Head of caudate nucleus (tissue), 42 donors: ENCODE measurements around the gene ACCS.

ENCODE experiments used
- DNase-seq, 42 donors: peaks; one replicate each; pipeline versions ENCODE4 v3.0.0 to v3.0.0-alpha.2; 2020 to 2021; ENCODE audit warnings: mixed read lengths in 7 of 42
- intact Hi-C: fragments of 100-400 bp; cut with DNase I; formaldehyde crosslinking; loops from one replicate; pipeline ENCODE4 v1.15.0; 2022

Gene ACCS

DNA sequence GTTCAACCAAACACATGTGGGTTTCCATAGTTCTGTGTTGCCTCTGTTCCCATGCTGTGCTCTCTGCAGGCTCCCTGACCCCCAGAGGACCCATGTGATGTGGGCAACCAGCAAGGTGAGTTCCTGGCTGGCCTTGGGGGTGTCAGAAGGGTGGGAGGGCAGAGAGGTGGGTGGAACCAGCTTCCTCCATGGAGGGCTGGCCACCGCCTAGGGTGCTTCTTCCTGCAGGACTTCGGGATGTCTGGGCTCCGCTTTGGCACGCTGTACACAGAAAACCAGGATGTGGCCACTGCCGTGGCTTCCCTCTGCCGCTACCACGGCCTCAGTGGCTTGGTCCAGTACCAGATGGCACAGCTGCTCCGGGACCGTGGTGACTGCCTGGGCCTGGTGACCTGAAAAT, 14.9 kb downstream of the ACCS start:
- intact Hi-C loops = no loop called here
- peak in 1 of 42 donors; percentile 27 for DNase-seq

DNA sequence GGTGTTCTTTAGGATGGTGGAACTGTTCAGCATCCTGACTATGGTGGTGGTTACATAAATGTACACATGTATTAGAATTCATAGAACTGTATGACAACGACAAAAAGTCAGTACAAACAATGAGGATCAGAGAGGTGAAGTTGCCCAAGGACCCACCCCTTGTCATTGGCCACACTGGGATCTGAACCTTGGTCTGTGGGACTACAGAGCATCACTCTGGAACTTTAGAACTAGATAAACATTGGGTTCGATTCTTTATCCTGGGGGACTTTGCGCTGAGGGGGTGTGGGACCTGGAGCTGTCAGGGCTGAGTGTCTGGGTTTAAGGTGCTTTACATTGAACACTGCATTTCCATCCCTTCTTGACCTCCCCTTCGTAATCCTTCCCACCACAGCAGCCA, 16.6 kb downstream of the ACCS start:
- DNase-seq = peak in 2 of 42 donors; percentile 4 to 7
- intact Hi-C loops = no loop called here

DNA sequence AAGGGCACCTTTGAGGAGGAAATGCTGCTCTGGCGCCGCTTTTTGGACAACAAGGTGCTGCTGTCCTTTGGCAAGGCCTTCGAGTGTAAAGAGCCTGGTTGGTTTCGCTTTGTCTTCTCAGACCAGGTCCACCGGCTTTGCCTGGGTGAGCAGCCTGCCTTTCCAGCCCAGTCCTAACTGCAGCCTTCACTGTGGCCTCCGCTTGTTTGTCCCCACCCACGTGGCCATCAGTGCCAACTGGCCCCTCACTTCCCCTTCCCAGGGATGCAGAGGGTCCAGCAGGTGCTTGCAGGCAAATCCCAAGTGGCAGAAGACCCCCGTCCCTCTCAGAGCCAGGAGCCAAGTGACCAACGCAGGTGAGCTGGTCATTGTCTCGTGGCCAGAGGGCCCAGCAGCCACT, 17.4 kb downstream of the ACCS start:
- DNase-seq = peak in 2 of 42 donors; percentile 29 to 33
- intact Hi-C loops = no loop called here

DNA sequence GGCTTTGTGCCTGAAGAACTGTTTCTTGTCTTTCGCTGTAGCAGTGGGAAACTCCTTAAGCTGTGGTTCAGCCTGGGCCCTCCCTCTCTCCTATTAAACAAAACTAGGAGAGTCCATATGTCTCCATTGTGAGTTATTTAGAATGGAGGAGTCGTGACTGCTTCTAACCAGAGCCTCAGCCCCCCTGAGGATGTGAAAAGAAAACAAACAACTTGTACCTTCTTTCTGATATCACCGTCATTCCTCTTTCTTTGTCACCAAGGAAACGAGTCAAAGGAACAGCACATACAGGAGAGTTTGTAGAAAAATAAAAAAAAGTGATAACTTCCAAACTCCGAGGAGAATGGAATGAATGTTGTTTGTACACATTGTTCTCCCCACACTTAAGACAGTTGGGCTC, 17.8 kb downstream of the ACCS start:
- intact Hi-C loops = no loop called here
- no peak for DNase-seq

DNA sequence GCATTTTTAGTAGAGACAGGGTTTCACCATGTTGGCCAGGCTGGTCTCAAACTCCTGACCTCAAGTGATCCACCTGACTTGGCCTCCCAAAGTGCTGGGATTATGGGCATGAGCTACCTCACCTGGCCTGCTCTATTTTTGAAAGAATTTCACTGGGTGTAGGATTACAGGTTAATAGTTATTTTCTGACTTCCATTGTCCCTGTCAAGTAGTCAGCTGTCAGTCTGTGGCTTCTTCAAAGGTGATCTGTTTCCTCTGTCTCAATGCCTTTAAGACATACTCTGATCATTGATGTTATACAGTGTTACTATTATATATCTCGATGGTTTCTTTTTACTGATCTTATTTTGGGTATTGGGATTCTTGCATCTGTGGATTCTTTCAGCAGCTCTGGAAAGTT, 19.3 kb downstream of the ACCS start:
- intact Hi-C loops = no loop called here
- DNase-seq = peak in 1 of 42 donors; percentile 7

DNA sequence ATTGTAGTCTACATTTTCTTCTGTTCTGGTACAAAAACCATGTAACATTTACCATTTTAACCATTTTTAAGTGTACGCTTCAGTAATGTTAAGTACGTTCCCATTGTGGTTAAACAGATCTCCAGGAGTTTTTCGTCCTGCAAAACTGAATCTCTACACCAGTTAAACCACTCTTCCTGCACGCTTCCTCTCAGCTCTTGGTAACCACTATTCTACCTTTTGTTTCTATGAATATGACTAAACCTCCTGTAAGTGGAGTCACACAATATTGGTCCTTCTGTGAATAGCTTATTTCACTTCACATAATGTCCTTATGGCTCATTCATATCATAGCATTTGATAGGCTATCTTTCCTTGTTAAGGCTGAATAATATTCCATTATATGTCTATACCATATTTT, 22.3 kb downstream of the ACCS start:
- intact Hi-C loops = no loop called here
- no peak for DNase-seq

DNA sequence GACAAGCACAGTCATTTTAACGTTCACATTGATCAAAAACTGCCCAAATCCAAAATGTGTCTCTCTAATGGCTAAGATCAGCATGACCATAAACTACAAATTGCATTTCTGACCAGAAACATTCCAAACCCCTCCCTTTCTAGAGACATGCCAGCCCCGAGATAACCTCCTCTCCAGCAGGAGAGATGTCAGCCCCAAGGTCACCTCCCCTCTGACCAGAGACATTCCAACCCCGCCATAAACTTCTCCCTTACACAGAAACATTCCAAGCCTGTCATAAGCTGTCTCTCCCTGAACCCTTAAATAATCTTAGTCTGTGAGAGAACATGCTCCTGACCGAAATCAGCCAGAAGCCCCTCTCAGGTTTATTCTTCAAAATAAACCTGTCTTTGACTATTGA, 22.8 kb downstream of the ACCS start:
- intact Hi-C loops = no loop called here
- DNase-seq = no peak

DNA sequence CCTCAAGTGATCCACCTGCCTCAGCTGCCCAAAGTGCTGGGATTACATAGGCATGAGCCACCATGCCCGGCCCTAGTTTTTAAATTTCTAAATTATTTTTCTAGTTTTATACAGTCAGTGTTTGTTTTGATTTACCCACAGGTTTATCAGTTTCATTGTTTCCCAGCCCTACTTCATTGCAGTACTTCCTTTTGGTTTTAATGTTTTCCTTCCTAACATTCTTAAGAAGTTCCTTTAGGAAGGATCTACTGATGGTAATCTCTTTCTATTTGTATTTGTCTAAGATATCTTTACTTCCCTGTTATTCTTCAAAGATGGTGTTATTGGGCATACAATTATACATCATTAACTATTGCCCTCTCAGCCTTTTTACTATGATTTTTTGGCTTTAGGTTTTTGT, 24.5 kb downstream of the ACCS start:
- intact Hi-C loops = loop anchor here (10.0 kb wide), 1 partner anchor 824 kb away; no protein-coding TSS in a partner anchor
- DNase-seq = no peak

DNA sequence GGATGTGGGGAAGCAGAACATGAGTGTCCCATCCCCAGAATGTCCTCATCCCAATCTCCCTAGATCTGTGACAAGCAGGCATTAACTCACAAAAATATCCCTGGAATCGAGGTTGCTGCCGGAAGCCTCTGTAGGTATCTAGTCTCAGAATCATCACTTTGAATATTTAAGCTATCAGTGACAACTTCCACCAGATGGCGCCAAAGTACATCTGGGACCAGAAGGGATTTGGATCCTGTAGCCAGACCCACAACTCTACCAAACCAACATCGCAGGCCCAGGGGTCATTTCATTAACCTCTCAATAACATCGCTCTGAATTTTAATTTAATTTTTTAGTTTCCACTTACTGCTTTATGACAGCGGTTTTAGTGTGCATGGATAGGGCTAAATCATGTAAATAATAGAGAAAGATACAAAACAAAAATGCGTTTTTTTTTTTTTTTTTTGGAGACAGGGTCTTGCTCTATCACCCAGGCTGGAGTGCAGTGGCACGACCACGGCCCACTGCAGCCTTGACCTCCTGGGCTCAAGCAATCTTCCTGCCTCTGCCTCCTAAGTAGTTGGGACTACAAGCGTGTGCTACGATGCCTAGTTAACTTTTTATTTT, 28.3 kb downstream of the ACCS start:
- intact Hi-C loops = loop anchor here (10.0 kb wide), 1 partner anchor 820 kb away; no protein-coding TSS in a partner anchor
- DNase-seq = peak; percentile 64 to 97 (median 86)

DNA sequence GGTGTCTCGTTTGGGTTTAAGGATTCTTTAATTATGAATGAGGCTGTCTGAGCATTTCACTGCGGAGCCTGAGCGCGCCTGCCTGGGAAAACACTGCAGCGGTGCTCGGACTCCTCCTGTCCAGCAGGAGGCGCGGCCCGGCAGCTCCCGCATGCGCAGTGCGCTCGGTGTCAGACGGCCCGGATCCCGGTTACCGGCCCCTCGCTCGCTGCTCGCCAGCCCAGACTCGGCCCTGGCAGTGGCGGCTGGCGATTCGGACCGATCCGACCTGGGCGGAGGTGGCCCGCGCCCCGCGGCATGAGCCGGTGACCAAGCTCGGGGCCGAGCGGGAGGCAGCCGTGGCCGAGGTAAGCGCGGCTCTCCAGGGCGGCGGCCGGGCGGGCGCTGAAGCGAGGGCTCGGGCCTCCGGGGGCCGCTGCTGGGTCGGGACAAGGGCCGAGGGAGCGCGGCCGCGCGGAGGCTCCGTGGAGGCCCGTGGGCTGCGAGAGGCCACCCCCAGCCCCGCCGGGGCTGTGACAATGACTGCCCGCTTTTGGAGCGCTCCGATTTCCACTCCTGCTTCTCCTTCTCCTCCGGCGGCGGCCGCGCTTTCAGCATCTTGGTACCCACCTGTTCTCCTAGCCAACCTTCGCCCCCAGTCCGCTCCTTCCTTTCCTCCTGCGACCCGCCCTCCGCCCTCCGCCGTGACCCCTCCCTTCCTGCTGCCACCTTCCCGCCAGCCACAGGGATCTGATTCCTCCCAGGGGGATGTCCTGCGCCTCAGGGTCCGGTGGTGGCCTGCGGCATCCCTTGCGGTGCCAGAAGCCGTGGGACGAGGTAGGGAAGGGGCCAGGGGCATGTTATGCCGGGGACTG, 29.7 kb downstream of the ACCS start, which contains the start of gene EXT2:
Gene EXT2 (plus strand): TSS at position 173 of the 854 bp plus-strand sequence. CDS start 12,035 bp downstream, outside the sequence.
- intact Hi-C loops = loop anchor here (10.0 kb wide), 1 partner anchor 819 kb away; no protein-coding TSS in a partner anchor

DNA sequence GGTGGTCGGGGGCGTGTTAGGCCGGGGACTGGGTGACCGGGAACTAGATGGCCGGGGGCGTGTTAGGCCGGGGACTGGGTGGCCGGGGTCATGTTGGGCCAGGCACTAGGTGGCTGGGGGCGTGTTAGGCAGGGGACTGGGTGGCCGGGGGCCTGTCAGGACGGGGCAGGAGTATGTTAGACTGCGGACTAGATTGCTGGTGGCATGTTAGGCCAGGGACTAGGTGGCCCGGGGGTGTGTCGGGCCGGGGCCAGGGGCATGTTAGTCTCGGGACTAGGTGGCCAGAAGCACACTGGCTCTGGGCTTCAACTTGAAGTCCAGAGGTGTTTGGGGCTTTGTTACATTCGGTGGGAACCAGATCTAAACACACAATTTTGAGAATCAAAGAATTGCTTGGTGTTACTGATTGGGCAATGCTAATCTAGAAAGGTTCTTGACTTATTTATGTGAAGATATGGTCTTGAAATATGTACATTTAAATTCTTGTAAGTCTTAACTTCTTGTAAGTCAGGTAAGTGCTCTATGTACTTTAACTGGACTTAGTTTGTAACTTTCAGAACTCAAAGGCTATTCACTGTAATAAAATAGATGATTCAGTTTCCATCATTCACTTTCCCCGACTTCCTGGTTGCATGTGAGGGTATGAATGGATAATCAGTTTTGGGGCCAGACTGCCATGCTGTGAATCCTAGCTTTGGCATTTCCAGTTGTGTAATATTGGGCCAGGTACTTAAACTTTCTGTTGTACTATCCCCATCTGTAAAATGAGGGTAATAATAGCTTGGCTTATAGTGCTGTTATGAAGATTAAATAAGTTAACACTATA, 30.5 kb downstream of the ACCS start:
- DNase-seq = peak in 2 of 42 donors; percentile 2 to 37
- intact Hi-C loops = loop anchor here (10.0 kb wide), 1 partner anchor 818 kb away; no protein-coding TSS in a partner anchor

More for the DNA sequence above, 29.7 kb downstream of the ACCS start, which contains the start of gene EXT2:
- DNase-seq = peak; percentile 66 to 96 (median 90)

DNA sequence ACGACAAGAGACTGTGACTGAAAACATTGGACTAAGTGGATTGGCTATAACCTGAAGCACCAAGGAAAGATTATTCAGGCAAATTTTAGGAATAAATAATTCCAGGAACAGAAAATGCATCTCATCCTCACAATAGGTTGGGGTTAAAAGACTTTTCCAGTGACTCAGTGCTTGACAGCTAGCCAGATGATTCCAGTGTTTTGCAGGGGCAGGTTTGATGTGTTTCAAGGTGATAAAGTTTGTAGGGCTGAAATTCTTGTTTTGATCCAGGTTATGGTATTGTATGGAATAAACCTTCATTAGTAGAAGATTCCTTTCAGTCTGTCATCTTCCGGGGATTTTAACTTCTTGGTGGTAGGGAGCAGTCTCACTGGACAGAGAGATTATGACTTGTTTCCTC, 31.8 kb downstream of the ACCS start:
- intact Hi-C loops = loop anchor here (10.0 kb wide), 1 partner anchor 817 kb away; no protein-coding TSS in a partner anchor
- peak in 1 of 42 donors; percentile 16 for DNase-seq

DNA sequence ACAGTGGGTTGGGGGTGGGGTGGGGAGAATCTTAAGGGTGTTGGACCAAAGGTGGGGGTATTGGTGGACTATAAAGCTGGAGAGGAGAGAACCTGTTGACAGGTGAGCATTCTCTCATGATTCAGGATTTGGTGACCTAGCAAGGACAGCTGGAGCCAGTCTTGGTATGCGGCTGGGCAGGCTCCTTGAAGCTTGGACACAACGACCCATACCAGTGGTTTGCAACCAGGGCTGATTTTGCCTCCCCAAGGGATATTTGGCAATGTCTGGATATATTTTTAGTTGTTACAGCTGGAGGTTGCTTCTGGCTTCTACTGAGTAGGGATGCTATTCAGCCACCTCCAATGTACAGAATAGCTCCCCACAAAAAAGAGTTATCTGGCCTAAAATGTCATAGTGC, 35.0 kb downstream of the ACCS start:
- intact Hi-C loops = no loop called here
- no peak for DNase-seq

DNA sequence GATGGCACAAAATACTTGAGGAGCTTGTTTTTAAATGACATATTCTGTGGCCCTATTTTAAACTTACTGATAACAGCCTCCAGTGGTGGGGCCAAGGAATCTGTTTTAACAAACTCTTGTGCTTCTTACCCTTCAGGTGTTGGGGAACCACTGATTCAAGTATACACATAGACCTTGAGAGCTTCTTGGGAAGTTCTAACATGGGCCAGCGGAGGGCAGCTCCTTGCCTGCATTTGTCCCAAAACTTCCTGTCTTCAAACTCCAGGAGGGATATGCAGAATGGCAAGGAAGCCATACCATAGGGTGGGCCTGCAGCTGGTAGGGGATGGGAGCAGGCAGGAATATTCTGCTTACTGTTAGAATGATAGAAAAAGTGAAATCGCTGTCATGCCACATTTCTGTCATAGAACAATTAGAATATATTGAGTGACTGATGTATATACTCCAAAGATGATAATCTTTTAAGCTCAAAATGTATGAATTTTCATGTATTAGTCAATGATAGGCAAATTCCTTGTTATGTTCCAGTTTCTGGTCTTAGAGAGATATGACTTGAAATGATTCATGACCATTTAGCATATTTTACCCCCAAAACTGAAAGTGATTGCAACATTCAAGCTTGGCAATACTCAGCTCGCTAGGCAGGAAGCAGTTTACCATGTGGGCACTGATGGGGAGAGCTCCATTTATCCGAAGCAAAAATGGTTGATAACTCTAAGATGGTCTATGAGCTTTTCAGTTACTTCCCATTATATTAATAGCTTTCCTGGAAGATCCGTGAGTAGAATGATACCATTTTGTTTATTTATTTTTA, 38.6 kb downstream of the ACCS start:
- intact Hi-C loops = no loop called here
- no peak for DNase-seq

DNA sequence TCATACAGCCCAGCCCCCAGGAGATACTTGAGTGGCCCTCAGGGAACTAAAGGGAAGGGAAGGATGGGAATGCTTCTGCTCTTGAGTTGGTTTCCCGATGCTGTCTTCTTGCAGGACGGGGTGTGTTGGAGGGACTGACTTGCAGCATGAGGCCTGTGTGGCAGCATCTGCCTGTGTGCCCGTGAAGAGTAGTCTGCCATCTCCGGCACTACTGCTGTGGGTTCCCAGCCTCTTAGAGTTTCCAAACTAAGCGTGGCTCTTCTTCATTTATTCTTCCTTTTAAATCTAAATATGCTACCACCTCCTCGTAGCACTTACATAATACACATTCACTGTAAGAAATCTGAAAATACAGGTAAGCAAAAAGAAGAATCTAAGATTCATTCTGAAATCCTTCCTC, 42.2 kb downstream of the ACCS start:
- intact Hi-C loops = no loop called here
- peak in 6 of 42 donors; percentile 7 to 58 (median 36) for DNase-seq

DNA sequence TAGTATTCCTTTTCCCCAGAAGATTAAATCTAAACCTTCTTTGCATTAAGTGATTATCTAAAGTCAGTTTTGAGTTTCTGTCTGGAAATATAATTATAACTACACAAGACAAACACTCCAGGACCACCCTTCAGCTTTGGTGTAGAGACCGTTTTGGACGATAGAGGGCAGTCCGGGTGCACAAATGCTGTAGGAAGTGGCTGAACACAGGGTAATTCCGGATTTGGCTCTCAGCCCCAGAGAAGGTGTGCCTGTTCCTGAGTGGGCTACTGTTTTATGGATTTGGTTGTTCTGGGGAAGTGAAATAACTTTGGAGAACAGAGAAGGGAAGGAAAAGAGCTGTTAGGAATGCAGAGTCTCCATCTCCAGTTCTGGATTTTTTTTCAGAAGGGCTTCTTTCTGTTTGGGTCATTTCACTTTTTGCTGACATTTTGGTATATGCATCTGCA, 44.2 kb downstream of the ACCS start:
- DNase-seq = peak in 41 of 42 donors; percentile 19 to 79 (median 60)
- intact Hi-C loops = no loop called here

DNA sequence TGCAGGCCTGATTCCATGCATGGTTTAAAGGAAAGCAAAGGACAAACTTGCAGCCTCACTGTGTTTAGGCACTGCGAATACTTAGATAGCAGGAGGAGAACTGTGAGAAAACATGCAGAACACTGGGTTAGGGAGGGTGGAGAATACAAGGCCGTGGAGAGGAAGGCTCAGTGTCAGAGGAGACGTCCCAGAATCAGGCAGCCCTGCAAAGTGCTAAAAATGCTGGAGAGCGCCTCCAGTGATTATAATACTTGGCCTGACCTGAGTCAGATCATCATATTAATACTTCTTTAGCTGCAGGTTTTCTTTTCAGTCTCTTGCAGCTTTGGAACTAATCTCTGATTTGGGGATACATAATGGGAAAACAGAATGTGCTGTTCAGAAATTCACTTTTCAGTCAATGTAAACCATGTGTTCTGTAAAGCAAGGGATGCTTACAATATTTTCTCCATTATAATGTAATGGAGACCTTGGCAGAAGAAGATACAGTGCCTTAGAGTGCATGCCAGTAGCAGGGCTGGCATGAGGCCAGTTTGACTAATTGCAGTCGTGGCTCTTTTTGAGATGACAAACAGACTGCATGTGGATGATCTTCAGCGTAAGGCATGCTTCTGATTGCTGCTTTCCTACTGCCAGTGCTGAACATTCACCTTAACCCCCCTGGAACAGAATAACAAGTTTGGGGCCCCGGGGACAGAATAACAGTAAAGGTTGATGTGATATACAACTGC, 46.2 kb downstream of the ACCS start:
- intact Hi-C loops = no loop called here
- peak in 15 of 42 donors; percentile 23 to 70 (median 30) for DNase-seq

DNA sequence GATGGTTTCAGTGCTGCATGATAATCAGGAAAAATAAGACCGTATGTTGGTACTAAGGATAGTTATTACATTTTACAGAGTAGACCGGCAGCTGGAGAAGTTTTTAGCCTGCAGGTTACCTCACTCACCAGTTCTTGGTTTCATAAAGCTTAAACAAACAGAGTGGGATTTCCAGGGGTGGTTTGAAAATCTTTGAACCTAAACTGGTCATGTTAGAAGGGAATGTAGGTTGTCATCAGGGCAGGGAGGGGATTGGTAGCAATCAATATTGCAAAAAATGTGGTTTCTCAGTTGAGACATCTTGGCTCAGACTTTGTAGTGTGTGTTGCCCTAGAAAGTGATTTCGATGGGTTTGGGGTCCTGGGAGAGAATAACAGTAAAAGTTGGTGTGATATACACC, 46.9 kb downstream of the ACCS start:
- DNase-seq = no peak
- intact Hi-C loops = no loop called here
